Astrocyte (in vitro differentiated cells and primary cell): ENCODE results near the gene CTSW.

ENCODE experiments used
- CTCF ChIP-seq: IDR thresholded peaks from 2 replicates; pipeline ENCODE4 v1.5.1; 2011; ENCODE audit warnings: low read depth, mild to moderate bottlenecking, inconsistent platforms, low read length, moderate library complexity; ENCODE audit not compliant: insufficient read depth
- EZH2 ChIP-seq: IDR thresholded peaks from 2 replicates; pipeline ENCODE4 v1.6.1; 2012; ENCODE audit warnings: mild to moderate bottlenecking, low read length, inconsistent platforms; ENCODE audit not compliant: insufficient read depth

DNA sequence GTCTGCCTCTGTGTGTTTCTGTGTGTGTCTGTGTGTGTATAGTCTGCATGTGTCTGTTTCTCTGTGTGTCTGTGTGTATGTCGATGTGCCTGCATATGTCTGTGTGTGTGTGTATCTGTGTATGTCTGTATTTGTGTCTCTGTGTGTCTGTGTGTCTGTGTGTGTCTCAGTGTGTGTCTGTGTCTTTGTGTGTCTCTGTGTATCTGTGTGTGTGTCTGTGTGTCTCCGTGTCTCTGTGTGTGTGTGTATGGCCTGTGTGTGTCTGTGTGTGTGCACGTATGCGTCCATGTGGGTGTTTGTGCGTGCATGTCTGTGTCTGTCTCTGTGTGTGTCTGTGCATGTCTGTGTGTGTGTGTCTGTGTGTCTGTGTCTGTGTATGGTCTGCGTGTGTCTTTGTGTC is 45.4 kb upstream of the CTSW start:
- TF ChIP-seq CTCF (no peak), EZH2 (no peak)
